ENCODE measurements around the gene ECI2.

DNA sequence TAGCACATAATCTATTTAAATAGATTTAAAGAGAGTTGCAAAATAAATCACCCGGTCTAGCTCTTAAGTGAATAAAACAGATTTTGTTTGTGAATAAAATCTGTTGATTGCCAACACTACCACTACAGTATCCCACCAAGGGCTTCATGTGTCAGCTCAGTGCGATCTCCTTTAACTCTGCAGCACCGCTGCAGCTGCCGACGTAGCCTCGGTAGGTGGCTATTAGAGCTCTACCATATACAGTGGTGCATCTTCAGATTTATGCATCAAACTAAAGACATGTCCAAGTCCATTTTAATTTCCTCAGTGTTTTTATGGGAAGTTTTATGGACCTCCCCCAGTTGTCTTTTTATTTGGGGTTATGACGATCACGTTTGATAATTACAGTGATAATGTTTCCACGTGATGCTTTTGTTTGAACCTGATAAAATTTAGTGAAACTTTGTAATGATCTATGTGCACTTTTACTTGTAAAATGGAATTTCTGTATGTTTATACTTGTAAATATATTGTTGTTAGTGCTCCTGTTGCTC is 26.7 kb downstream of the ECI2 start:
- no peak for TF ChIP-seq CTCF (conservative IDR thresholded peaks at IDR 0.05; ENCODE audit: low read length)
- no peak for TF ChIP-seq EZH2phosphoT487 (IDR thresholded peaks at IDR 0.05; ENCODE audit: borderline replicate concordance)

All from Loucy (cell line).